ENCODE results near the gene PRDM7. TPM values are rescaled to one million over a fixed set of nuclear protein-coding genes. Genes with fewer than 3 reads are reported as not detected.

The PRDM7 gene
- total and polyA plus RNA-seq, 12 donors, result not detected

DNA sequence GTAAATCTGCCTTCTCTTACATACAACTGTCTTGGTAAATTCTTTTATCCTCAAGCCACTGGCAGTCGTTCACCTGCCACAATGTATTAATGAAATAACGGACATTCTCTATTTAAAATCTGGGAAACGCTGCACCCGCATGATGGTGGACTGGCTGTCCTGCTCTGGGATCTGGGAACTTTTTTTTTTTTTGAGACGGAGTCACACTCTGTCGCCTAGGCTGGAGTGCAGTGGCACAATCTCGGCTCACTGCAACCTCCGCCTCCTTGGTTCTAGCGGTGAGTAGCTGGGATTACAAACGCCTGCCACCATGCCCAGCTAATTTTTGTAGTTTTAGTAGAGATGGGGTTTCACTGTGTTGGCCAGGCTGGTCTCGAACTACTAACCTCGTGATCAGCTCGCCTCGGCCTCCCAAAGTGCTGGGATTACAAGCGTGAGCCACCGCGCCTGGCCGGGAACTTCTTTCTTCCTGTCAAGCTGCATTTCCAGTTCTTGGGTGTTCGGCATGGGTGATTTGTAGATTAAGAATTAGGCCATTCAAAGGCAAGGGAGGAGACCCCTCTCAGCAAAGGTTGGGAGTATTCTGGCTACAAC is 28.3 kb downstream of the PRDM7 start:
- TF ChIP-seq, protein P1, sequence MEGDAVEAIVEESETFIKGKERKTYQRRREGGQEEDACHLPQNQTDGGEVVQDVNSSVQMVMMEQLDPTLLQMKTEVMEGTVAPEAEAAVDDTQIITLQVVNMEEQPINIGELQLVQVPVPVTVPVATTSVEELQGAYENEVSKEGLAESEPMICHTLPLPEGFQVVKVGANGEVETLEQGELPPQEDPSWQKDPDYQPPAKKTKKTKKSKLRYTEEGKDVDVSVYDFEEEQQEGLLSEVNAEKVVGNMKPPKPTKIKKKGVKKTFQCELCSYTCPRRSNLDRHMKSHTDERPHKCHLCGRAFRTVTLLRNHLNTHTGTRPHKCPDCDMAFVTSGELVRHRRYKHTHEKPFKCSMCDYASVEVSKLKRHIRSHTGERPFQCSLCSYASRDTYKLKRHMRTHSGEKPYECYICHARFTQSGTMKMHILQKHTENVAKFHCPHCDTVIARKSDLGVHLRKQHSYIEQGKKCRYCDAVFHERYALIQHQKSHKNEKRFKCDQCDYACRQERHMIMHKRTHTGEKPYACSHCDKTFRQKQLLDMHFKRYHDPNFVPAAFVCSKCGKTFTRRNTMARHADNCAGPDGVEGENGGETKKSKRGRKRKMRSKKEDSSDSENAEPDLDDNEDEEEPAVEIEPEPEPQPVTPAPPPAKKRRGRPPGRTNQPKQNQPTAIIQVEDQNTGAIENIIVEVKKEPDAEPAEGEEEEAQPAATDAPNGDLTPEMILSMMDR (IDR thresholded peaks at IDR 0.05), result no peak
- no peak for TF ChIP-seq POLR2A (IDR thresholded peaks at IDR 0.05)
- WGBS, 4 donors, result 87 to 90% (median 88%) methylated on average over 19 of the region's 19 CpGs
- H3K4me3 ChIP-seq, result no peak overlapping the region
- no peaks in the 10 kb centered on the region for H3K9me3 ChIP-seq (replicated peaks in 1 of 3)
- no peaks in the 10 kb centered on the region for H3K36me3 ChIP-seq (replicated peaks in 1 of 2)
- H3K27me3 ChIP-seq, result no peaks in the 10 kb centered on the region
- intact Hi-C loops (cut with DNase I), result no loop called here
- DNase-seq, result peak in 1 of 7 donors; percentile 7
- H3K4me1 ChIP-seq (replicated peaks in 1 of 2), result peaks cover 14 to 15% of the 10 kb centered on the region in 2 donors
- no peak overlapping the region for H3K27ac ChIP-seq

DNA sequence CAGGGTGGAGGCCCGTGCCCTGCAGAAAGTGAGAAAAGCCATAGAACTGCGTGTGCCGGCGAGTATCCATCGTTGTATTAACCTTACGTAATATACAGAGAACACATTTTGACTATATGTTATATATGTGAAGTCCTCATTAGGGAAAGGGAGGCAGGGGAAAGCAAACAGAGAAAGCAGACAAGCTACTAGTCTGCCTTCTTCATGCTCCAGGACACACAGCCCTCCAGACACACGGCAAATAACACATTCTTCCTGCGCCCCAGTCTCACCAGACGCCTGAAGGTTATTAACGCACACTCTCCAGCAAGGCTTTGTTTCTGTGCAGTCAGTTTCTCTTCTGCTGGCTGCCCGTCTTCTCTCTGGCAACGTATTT is 28.8 kb downstream of the PRDM7 start:
- Histone ChIP-seq H3K4me1 (replicated peaks in 1 of 2) (peaks cover 14 to 15% of the 10 kb centered on the region in 2 donors), H3K27me3 (no peaks in the 10 kb centered on the region), H3K9me3 (replicated peaks in 1 of 3) (no peaks in the 10 kb centered on the region), H3K27ac (peak overlapping the region in 1 of 5 donors; percentile 58), H3K36me3 (replicated peaks in 1 of 2) (peaks cover 0 to 4% of the 10 kb centered on the region in 2 donors), H3K4me3 (no peak overlapping the region)
- peak in 1 of 7 donors; percentile 12 for DNase-seq
- 42 to 62% (median 51%) methylated on average over 12 of the region's 12 CpGs for WGBS, 4 donors
- TF ChIP-seq POLR2A (IDR thresholded peaks at IDR 0.05), result no peak
- TF ChIP-seq, protein P1 (IDR thresholded peaks at IDR 0.05), result no peak
- intact Hi-C loops (cut with DNase I), result no loop called here

DNA sequence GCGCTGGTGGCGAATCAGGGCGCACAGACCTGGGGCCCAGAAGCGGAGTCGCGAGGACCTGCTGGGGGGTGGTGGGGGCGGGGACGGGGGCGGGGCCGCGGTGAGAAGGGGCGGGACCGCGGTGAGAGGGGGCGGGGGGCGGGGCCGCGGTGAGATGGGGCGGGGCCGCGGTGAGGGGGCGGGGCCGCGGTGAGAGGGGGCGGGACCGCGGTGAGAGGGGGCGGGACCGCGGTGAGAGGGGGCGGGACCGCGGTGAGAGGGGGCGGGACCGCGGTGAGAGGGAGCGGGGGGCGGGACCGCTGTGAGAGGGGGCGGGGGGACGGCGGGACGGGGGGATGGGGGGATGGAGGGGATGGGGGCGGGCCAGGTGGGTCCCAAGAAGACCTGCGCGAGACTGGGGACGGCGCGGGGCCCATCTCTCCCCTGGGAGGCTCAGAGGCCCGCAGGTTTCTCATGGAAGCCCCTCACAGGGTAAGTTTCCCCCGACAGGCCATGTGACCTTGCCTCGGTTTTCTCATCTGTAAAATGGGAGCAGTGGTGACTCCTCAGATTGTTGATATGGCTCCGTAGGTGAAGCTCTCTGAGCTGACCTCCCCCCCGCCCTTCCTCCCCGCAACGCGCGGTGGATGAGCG is 29.3 kb downstream of the PRDM7 start:
- Histone ChIP-seq H3K27me3 (no peaks in the 10 kb centered on the region), H3K36me3 (replicated peaks in 1 of 2) (peaks cover 0 to 9% of the 10 kb centered on the region in 2 donors), H3K4me1 (replicated peaks in 1 of 2) (peaks cover 14 to 15% of the 10 kb centered on the region in 2 donors), H3K27ac (peak overlapping the region in 1 of 5 donors; percentile 74), H3K4me3 (peak overlapping the region in 1 of 4 donors; percentile 55), H3K9me3 (replicated peaks in 1 of 3) (no peaks in the 10 kb centered on the region)
- DNase-seq, result peak in 2 of 7 donors; percentile 30 to 57
- intact Hi-C loops (cut with DNase I), result no loop called here
- TF ChIP-seq, protein P1 (IDR thresholded peaks at IDR 0.05), result no peak
- TF ChIP-seq POLR2A (IDR thresholded peaks at IDR 0.05), result no peak
- 14 to 40% (median 30%) methylated on average over 14 to 50 of the region's 59 CpGs for WGBS, 4 donors

DNA sequence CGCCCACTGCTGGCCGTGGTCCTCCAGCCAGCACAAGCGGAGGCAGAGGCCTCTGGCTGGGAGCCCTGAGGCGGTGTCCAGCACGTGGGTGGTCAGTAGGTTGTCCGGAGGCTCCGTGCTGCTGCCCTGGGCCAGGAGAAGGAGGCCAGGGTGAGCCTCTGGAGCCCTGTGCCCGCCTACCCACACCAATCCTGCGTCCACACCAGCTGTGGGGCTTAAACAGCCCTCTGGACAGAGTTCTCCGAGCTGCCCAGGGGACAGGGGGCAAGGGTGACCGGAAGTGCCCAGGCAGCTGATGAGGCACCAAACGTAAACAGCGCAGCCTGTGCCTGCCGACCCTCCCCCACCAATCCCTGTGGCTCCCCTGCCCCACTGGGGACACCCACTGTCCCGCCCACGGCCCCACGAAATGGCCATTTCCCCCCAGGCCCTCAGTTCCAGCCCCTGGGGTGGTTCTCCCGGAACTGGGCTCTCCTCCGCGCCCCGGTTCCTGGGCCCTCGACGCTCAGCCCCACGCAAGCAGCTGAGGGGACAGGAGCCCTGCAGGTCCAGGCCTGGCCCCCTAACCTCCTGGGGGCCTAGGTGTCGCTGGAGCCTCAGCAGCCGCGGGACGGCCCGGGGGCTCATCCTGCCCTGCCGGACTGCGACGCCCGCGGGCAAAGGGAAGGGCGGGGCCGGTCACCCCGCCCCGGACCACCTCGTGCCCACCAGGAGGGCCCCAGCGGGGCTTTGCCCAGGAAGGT is 30.0 kb downstream of the PRDM7 start:
- peaks cover 14 to 15% of the 10 kb centered on the region in 2 donors for H3K4me1 ChIP-seq (replicated peaks in 1 of 2)
- peak overlapping the region in 2 of 4 donors; percentile 20 to 55 for H3K4me3 ChIP-seq
- H3K9me3 ChIP-seq (replicated peaks in 1 of 3), result no peaks in the 10 kb centered on the region
- peak; percentile 71 to 90 (median 86) for DNase-seq
- peak overlapping the region in 3 of 5 donors; percentile 2 to 74 (median 61) for H3K27ac ChIP-seq
- 0 to 3% (median 1%) methylated on average over 2 to 40 of the region's 40 CpGs for WGBS, 4 donors
- intact Hi-C loops (cut with DNase I), result no loop called here
- H3K27me3 ChIP-seq, result no peaks in the 10 kb centered on the region
- peak in 1 of 2 donors; percentile 40 for TF ChIP-seq POLR2A (IDR thresholded peaks at IDR 0.05)
- TF ChIP-seq, protein P1 (IDR thresholded peaks at IDR 0.05), result no peak
- peaks cover 0 to 10% of the 10 kb centered on the region in 2 donors for H3K36me3 ChIP-seq (replicated peaks in 1 of 2)

Measured in adrenal gland (tissue), 12 donors.